ENCODE results near the gene INPP1. TPM values are rescaled to one million over a fixed set of nuclear protein-coding genes. Genes with fewer than 3 reads are reported as not detected.

The INPP1 gene
- total and polyA plus RNA-seq, 2 of the 8 experiments (the other 6 are each of a cell fraction or from before 2014, with no cell fraction given) = 0.88 to 3.0 TPM

DNA sequence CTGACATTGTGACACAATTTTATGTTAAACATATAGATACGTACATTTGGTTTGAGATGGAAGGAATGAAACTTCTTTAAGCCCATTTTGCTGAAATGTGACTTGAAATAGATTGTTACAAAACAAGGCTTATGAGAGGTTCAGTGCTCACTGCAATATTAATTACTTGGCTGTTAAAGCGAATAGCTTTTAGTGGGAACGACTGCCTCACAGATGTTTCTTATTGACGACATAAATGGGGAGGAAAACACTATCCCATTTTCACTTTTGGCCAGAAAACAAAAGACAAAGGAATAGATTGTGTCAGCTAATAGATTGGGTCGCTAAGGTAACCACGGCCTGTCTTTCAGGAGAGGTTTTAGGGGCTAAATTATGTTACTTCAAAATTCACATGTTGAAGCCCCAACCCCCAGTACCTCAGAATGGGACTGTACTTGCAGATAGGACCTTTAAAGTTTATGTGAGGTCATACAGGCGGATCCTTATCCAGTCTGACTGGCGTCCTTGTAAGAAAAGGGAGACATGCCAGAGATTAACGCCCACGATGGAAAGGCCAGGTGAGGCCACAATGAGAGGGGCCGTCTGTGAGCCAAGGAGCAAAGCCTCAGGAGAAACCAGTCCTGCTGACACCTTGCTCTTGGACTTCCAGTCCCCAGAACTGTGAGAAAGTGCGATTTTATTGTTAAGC lies 10.8 kb downstream of the INPP1 start:
- POLR2A ChIA-PET (ENCODE audit: partially characterized antibody) = no interaction called here
- TF ChIP-seq SUZ12 (IDR thresholded peaks at IDR 0.05; ENCODE audit: low read length) (no peak), KDM4A (IDR thresholded peaks at IDR 0.05; ENCODE audit: low read depth, low read length, severe bottlenecking) (no peak), BCL11A (IDR thresholded peaks at IDR 0.05; ENCODE audit: low read depth in 2 of 2, low read length in 2 of 2) (no peak), NANOG (IDR thresholded peaks at IDR 0.05; ENCODE audit: insufficient read depth, low read depth, low read length, poor library complexity, severe bottlenecking) (no peak), TAF7 (optimal IDR thresholded peaks at IDR 0.05; ENCODE audit: borderline replicate concordance, low read depth, low read length) (no peak), GABPA (IDR thresholded peaks at IDR 0.05; ENCODE audit: borderline replicate concordance, insufficient read depth, low read length) (no peak), TBP (IDR thresholded peaks at IDR 0.05; ENCODE audit: low read depth, low read length) (no peak), TEAD4 (IDR thresholded peaks at IDR 0.05; ENCODE audit: low read depth, low read length) (no peak), BRCA1 (IDR thresholded peaks at IDR 0.05; ENCODE audit: low read depth, low read length) (no peak), POU5F1 (IDR thresholded peaks at IDR 0.05; ENCODE audit: low read depth, low read length) (no peak), SIN3A (conservative IDR thresholded peaks at IDR 0.05 in 1 of 2, IDR thresholded peaks at IDR 0.05 in 1 of 2; ENCODE audit: low read depth in 1 of 2, low read length in 2 of 2) (no peak), BACH1 (IDR thresholded peaks at IDR 0.05; ENCODE audit: low read length) (no peak), SP1 (IDR thresholded peaks at IDR 0.05; ENCODE audit: low read depth, low read length) (no peak), NRF1 (IDR thresholded peaks at IDR 0.05; ENCODE audit: low read depth, low read length) (no peak)

More for the DNA sequence above, 10.8 kb downstream of the INPP1 start:
- Histone ChIP-seq H2BK20ac (ENCODE audit: low read length) (no peak overlapping the region), H3K14ac (ENCODE audit: insufficient read length) (no peak overlapping the region), H4K20me1 (replicated peaks in 1 of 2; ENCODE audit: control insufficient read depth in 1 of 2, insufficient read depth in 2 of 2, low read length in 2 of 2) (no peaks in the 10 kb centered on the region), H3K4me3 (ENCODE audit: extremely low read depth in 1 of 4, insufficient read depth in 2 of 4, low read depth in 3 of 4, low read length in 4 of 4) (no peak overlapping the region), H3K23me2 (ENCODE audit: low read depth, low read length) (no peaks in the 10 kb centered on the region), H3K4me1 (replicated peaks in 1 of 4; ENCODE audit: control insufficient read depth in 3 of 4, insufficient read depth in 4 of 4, low read length in 3 of 4) (no peaks in the 10 kb centered on the region), H4K91ac (replicated peaks; ENCODE audit: insufficient read length, low read length) (no peak overlapping the region), H3K18ac (ENCODE audit: extremely low read depth, low read length) (no peak overlapping the region), H3K56ac (replicated peaks; ENCODE audit: insufficient read length, low read depth, low read length) (no peak overlapping the region), H3K9ac (replicated peaks in 1 of 4; ENCODE audit: extremely low read depth in 1 of 4, low read depth in 3 of 4, low read length in 3 of 4) (no peak overlapping the region), H2BK15ac (ENCODE audit: low read length) (no peak overlapping the region), H3K36me3 (ENCODE audit: control insufficient read depth in 2 of 4, insufficient read depth in 4 of 4, low read length in 3 of 4) (no peaks in the 10 kb centered on the region), H2AFZ (ENCODE audit: low read length) (no peak overlapping the region), H3K4me2 (ENCODE audit: insufficient read depth in 1 of 2, low read depth in 2 of 2, low read length in 2 of 2) (no peak overlapping the region), H3K79me1 (ENCODE audit: low read depth, low read length) (no peaks in the 10 kb centered on the region), H3K27me3 (replicated peaks in 1 of 4; ENCODE audit: control insufficient read depth in 3 of 4, extremely low read depth in 1 of 4, insufficient read depth in 3 of 4, low read length in 3 of 4) (no peaks in the 10 kb centered on the region), H3K79me2 (ENCODE audit: control insufficient read depth in 1 of 2, insufficient read depth in 2 of 2, low read length in 2 of 2) (no peaks in the 10 kb centered on the region), H2BK12ac (ENCODE audit: low read depth, low read length) (no peak overlapping the region), H2AK5ac (ENCODE audit: low read depth, low read length) (no peak overlapping the region), H3K23ac (ENCODE audit: insufficient read length) (no peak overlapping the region), H2BK120ac (replicated peaks; ENCODE audit: low read depth, low read length) (no peak overlapping the region), H3K9me3 (ENCODE audit: insufficient read depth in 2 of 2, low read depth in 1 of 2, low read length in 1 of 2) (no peaks in the 10 kb centered on the region), H3K27ac (ENCODE audit: low read depth, low read length) (no peak overlapping the region), H3K4ac (replicated peaks; ENCODE audit: insufficient read length, low read depth, low read length) (no peak overlapping the region), H4K5ac (ENCODE audit: insufficient read length, low read depth, low read length) (no peak overlapping the region), H2BK5ac (ENCODE audit: low read depth, low read length) (no peak overlapping the region), H4K8ac (ENCODE audit: extremely low read depth, insufficient read depth, low read length) (no peak overlapping the region)
- DNase-seq (ENCODE audit: low read depth in 1 of 2, low spot score in 2 of 2) (no peak), FAIRE-seq (no peak)
- CTCF ChIA-PET (ENCODE audit: partially characterized antibody) = interaction anchor here (0.7 to 2.5 kb wide), 4 partner anchors 10 to 693 kb away, joined by 3 to 12 read pairs (median 4); no protein-coding TSS in a partner anchor
- WGBS, 2 experiments (ENCODE audit: extremely low coverage in 1 of 2, insufficient coverage in 1 of 2, insufficient read length in 1 of 2, insufficient replicate concordance in 2 of 2, low coverage in 1 of 2, low lambda C conversion rate in 2 of 2, missing lambda C conversion rate in 1 of 2) = 85% methylated on average over 12 of the region's 12 CpGs; no CpG with 5 or more reads in 1 of the 2 experiments

All from H1 (cell line).